HG02610 (cell line): Measurements from ENCODE around the gene SPSB1.

Experiments
- ATAC-seq: cut with Tn5 transposase; IDR thresholded peaks from one replicate; pipeline ENCODE4 v1.9.1; 2021; ENCODE audit warnings: mild to moderate bottlenecking, moderate library complexity; ENCODE audit not compliant: unreplicated experiment

SPSB1 gene

GRCh38 chr1:9361630-9362260 lies 69.1 kb downstream of the SPSB1 start:
- ATAC-seq, result no peak

DNA sequence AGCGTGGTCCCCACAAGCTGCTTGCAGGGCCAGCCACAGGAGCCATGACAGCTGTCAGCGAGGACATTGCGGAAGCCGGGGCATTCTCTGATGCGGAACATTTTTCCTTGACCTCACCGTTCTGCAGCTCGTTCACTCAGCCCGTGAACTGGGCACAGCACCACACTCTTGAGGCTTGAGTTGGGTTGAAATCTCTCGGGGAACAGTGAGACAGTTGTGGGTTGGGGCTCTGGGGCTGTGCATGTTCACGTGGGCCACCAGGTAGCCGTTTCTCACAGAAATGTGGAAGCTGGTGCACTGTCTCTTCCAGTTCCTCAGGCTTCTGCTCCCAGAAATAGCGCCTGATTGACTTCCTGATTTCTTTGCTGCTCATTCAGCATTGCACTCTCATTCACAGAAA lies 69.8 kb downstream of the SPSB1 start:
- no peak for ATAC-seq

- ATAC-seq, result no peak
Measured at GRCh38 chr1:9363061-9363471, 70.4 kb downstream of the SPSB1 start.

GRCh38 chr1:9366298-9366697 lies 73.6 kb downstream of the SPSB1 start:
- no peak for ATAC-seq

- no peak for ATAC-seq
Measured at GRCh38 chr1:9366943-9367780, 74.5 kb downstream of the SPSB1 start.

DNA sequence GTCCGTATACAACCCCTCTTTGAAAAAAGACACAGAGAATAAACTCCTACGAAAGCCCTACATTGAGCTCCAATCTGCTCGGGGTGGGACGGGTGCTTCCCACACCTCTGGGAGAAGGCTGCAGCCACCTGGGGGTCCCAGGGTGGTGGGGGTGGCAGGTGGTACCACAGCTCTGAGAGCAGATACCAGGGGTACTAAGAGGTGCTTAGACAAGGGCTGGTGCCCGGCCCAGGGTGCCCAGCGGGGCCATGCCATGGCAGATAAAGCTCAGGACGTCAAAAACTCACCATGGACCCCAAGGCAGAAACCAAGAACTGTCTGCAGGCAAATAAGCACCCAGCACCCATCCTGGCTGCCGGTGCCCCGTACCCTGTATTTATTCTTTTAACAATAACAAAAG lies 75.1 kb downstream of the SPSB1 start:
- ATAC-seq, result no peak

GRCh38 chr1:9368356-9368755 lies 75.7 kb downstream of the SPSB1 start:
- ATAC-seq, result no peak

DNA sequence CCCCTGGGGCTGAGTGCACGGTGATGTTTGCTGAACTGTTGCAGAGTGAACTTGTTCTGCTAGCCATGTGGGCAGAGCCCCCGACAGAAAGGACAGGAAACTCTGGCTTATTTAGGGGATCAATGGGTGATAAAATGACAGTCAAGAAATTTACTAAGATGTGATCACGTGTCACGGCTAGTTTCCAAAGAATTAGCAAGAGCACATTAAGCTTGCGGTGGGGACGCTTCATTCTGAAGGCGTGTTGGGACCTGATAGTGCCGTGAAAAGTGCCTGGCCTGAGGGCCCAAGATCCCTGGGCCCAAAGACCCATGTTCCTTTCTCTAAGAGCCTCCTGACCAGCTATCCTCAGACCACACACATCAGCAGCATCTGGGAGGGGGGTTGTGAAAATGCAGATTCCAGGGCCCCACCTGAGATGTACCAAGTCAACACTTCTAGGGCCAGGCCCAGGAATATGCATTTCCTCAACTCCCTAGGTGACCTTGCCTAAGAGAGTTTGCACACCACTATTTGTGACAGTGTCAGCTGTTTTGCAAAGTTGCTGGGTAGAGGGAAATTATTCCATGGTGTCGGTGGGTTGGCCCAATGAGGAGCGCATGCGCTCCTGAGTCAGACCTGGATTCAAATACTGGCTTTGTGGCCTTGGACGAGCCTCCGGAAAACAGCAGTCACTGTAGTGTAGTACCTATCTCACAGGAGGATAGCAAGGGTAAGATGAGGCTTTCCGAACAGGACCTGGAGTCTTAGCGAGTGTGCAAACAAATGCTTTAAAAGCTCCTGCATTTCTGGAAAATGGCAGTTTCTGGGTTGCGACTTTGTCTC lies 77.5 kb downstream of the SPSB1 start:
- ATAC-seq, result no peak

DNA sequence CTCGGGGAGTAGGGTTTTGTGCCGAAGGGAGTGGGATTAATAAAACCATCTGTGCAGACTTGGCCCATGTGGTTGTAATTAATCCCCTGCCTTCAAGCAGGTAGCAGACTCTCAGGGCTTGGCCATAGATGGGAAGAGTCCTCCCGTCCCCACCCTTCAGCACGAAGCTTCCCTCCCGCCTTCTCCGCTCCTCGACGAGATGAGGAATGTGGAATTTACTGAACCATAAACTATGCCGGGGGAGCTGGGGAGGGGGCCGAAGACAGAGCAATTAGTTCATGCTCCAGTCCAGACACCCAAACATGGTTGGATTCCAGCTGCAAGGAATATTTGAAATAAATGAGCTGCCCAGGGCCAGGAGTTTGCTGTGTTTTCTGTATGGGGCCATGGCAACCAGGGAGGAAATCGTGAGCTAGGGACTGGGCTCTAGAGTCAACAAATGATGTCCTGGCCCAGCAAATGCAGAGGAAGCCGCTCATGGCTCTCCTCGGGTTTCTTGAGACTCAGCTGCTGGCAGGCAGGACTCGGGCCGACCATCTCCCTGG lies 78.8 kb downstream of the SPSB1 start:
- no peak for ATAC-seq

DNA sequence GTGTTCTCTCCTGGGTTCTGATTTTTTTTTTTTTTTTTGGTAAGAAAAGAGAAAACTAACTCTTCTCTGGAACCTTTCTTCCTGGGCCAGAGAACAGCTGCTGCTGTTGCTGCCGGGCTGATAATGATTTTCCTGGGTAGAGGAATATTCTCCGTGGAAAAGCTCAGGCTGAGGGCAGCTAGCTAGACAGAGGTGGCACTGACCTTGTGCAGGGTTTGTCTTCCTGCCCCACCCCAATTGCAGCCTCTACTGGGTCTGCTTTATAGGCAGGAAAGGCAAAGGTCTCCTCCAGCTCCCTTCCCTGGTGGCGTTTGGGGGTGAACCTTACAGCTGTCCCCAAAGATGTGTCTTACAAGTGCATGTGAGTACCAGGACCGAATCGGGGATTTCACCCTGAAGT lies 79.3 kb downstream of the SPSB1 start:
- ATAC-seq, result no peak

- ATAC-seq, result no peak
Measured at GRCh38 chr1:9373619-9374018, 80.9 kb downstream of the SPSB1 start.

- no peak for ATAC-seq
Measured at GRCh38 chr1:9374748-9375341, 82.2 kb downstream of the SPSB1 start.

GRCh38 chr1:9375912-9376311 lies 83.2 kb downstream of the SPSB1 start:
- ATAC-seq, result no peak

DNA sequence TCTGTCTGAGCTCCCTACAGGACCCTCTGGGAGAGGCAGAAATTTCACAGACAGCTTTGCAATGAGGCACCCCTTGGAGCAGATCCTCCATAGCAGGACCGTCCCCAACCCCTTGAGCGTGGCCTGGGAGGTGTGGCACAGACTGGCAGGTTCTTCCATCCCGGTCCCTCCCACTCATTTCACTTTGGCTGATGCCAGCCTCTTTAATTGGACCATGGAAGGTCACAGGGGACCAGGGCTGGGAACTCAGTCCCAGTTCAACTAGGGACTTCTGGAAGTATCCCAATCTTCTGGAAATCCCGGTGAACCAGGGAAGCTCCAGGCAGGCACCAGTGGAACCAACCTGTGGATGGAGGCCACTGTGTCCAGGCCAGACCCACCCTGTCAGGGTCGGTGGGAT lies 83.7 kb downstream of the SPSB1 start:
- ATAC-seq, result no peak

DNA sequence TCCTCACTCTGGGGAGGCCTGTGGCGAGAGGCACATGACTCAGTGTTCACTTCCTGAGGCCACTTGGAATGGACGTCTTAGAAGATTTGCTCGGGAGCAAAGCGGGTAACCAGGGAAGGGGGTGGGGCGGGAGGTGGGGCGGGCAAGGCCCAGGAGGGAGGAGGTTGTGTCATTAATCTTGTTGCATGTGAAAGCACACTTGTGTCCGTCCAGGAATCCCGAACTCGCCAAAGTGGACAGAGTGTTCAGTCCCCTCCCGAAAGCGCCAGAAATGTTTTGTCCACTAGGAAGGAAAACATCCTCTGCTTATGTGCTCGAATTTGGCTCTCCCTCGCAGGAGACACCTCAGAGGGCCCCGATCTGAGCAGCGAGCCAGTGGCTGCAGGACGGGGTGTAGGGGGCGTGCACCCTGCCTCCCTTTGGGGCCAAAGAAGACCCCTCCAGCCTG lies 84.2 kb downstream of the SPSB1 start:
- no peak for ATAC-seq

DNA sequence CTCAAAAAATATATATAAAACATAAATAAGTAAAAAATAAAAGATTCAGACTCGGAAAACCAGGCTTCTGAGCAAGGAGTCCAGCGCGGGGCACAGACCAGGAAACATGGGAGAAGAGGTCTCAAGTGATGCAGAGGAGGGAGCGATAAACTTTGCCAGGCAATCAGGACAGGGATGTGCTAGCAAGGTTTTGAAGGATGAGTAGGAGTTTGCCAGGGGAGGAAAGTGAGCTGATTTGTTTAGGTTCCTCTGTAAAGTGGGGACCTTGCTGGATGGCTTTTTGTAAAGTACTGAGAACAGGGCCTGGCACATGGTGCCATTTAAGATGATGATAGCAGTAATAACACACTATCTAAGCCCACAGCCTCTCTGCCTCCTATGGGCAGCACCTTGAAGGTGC lies 86.1 kb downstream of the SPSB1 start:
- ATAC-seq, result no peak

DNA sequence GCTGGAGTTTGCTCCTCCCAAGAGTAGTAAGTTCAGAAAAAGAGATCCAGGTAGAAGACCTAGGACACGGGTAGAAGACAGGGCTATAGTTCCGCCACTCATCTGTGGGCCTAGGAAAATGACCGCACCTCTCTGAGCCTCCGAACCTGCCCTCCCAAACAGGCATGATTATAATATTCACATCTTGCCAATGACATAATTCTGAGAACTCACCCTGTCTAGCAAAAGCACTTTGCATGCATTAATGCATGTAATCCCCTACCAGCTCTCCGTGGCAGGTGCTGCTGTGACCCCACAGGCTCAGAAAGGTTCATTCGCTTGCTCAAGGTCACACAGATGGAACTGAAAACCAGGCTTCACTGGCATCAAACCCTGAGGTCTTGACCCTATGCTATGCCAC lies 88.0 kb downstream of the SPSB1 start:
- no peak for ATAC-seq

DNA sequence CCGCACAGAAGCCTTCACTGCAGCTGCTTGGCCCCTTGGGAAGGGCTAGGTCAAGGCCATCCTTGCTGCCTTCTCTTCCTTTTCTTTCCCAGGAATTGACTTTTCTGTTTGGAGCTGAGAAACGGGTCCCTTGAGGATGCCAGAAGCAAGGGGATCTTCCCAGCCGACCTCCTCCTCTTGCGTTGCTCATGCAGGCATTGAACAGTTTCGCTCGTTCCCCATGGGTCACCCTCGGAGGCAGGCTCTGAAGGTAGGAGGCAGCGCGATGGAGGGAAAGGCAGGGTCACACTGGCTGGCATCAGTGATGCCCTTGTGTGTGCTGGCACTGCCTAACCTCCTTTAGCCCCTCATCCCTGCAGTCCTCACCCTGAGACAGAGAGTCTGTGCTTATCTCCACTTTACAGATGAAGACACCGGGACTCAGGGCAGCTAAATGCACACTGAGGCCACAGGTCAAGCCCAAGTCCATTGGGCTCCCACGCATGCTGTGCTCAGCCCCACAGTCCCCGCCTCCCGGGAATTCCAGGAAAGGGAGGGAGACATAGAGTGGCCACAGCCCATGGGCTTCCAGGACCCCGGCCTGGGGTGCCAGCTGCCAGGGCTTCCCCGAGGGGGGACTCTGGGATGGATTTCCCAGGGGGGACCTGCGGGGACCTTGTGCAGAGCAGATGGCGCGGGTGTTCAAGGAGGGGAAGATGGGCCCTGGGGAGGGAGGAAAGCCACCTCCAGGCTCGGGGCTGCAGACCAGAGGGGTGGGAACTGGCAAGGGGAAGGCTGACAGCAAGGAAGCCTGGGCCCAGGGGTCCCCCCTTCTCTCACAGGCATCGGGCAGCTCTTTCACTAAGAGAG lies 90.2 kb downstream of the SPSB1 start:
- ATAC-seq, result no peak

DNA sequence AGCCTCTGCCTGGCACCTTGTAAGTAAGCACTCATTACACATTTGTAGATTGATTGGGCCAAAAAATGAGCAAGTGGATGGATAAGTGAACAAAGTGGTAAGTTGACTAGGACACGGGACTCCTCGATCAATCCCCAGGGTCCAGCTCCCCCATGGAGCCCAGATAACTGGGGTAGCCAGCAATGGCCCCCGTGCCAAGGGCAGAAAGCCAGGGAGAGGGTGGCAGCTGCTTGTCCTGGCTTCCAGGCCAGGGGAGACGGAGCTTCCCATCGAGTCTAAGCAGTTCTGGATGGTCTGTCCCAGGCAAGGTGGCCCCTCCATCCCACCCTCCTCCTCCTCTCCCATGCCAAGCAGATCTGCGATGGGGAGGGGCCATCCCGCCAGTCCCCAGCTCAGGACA lies 91.4 kb downstream of the SPSB1 start:
- no peak for ATAC-seq

- no peak for ATAC-seq
Measured at GRCh38 chr1:9384751-9385245, 92.1 kb downstream of the SPSB1 start.
